Adrenal gland (tissue), 12 donors: ENCODE measurements around the gene PODXL. TPM values are rescaled to one million over a fixed set of nuclear protein-coding genes. Genes with fewer than 3 reads are reported as not detected.

Experiments
- DNase-seq, 7 donors: peaks; one replicate each; pipeline ENCODE4 v3.0.0-alpha.2; 2019 to 2020
- H3K27ac ChIP-seq, 5 donors: fragments of 200-600 bp; sonication (generic) in 4 of 5; 1 replicate in 3 of 5; 2 replicates in 2 of 5; pipeline versions ENCODE4 v1.5.1 to v1.8.0; 2016 to 2020; ENCODE audit warnings: mild to moderate bottlenecking in 1 of 5
- H3K27me3 ChIP-seq: fragments of 200-600 bp; 2 replicates; pipeline ENCODE4 v1.8.0; 2021
- H3K36me3 ChIP-seq, 2 donors: fragments of 200-600 bp; replicated peaks in 1 of 2; 1 replicate in 1 of 2; 2 replicates in 1 of 2; pipeline versions ENCODE4 v1.5.1 to v1.8.0; 2018 to 2022
- H3K4me1 ChIP-seq, 2 donors: fragments of 200-600 bp; replicated peaks in 1 of 2; 1 replicate in 1 of 2; 2 replicates in 1 of 2; pipeline versions ENCODE4 v1.5.1 to v1.8.0; 2018 to 2021
- H3K4me3 ChIP-seq, 4 donors: fragments of 200-600 bp; sonication (generic) in 3 of 4; one replicate each; pipeline ENCODE4 v1.5.1; 2016 to 2018
- H3K9me3 ChIP-seq, 3 donors: fragments of 200-600 bp; sonication (generic) in 1 of 3; replicated peaks in 1 of 3; 1 replicate in 2 of 3; 2 replicates in 1 of 3; pipeline versions ENCODE4 v1.5.1 to v1.8.0; 2016 to 2021
- POLR2A ChIP-seq, 2 donors: fragments of 450-650 bp; IDR thresholded peaks; one replicate each; pipeline ENCODE4 v1.6.1; 2017; ENCODE audit warnings: antibody characterized with exemption in 2 of 2, mild to moderate bottlenecking in 2 of 2, moderate library complexity in 1 of 2
- WGBS, 4 donors: extraction: QIAGEN DNeasy Blood & Tissue Kit in 2 of 4; methylation state at CpG; one replicate each; pipeline versions ENCODE4 v1.1.5 to v1.1.7; 2013 to 2017; 5-methylcytosine and 5-hydroxymethylcytosine counted together
- intact Hi-C, 2 donors: fragments of 100-400 bp; cut with DNase I; formaldehyde crosslinking; loops; one replicate each; pipeline versions ENCODE4 v1.14.1 to v1.15.0; 2022 to 2023
- polyA plus RNA-seq, 3 donors: library from polyadenylated mRNA; stranded (reverse); fragments of 200-250 nt in 2 of 3; fragments of 350-450 nt in 1 of 3; fragmentation: Illumina TruSeq in 1 of 3; extraction: RNeasy Lipid Tissue Mini Kit (QIAGEN cat#74804) in 1 of 3; gene quantifications; one replicate each; pipeline ENCODE4 v1.2.3, GENCODE V29; 2013 to 2014
- total RNA-seq, 9 donors: library from RNA; depleted of rRNA in 4 of 9; stranded (reverse); fragments of >200 nt in 4 of 9; fragments of 120-200 nt in 1 of 9; fragmentation: NEBNext Ultra II Directional in 1 of 9; extraction: Animal tissue kit (Norgen Biotek cat#: 25700) in 1 of 9; gene quantifications; one replicate each; pipeline versions ENCODE4 v1.1.0 to v1.2.4, GENCODE V29; 2013 to 2023
- TF ChIP-seq, protein P1 (sequence below), 6 experiments: fragments of 450-650 bp in 4 of 6; fragments of 200-600 bp in 2 of 6; sonication (generic) in 1 of 6; IDR thresholded peaks; 1 replicate in 5 of 6; 2 replicates in 1 of 6; pipeline versions ENCODE4 v1.5.1 to v1.8.0; 2016 to 2021; ENCODE audit warnings: antibody characterized with exemption in 6 of 6, mild to moderate bottlenecking in 2 of 6, moderate library complexity in 1 of 6
- donor health status: healthy with polysubstance abuse.
- donor health status: Bipolar disorder and iron deficiency.
- donor health status: DM: yes; HTN: yes; CAD: no.
- donor health status: DM: no; HTN: no; CAD: no.
- donor health status: DM: no; HTN: no; CAD: no.
- donor health status: DM: yes; HTN: yes; CAD: no.

Gene PODXL
- total and polyA plus RNA-seq, 12 donors, result 7.0 to 99.6 (median 35.6) TPM

DNA sequence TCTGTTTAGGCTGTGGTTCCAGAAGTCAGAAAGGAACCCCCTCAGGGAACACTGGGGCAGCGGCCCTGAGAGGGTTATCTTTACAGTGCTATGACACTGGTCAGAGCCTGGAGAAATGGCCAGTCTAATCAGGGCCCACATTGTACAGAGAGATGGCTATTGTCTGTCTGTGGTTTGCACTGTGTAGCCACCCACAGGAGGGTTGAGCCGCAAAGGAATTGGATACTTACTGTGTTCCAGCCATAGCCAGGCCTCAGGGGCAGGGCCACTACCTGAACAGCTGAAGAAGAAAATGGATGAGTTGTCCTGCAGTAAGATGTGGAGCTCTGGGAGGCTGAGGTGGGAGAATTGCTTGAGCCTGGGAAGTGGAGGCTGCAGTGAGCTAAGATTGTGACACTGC, 47.5 kb upstream of the PODXL start:
- 89 to 97% (median 93%) methylated on average over 2 of the region's 2 CpGs for WGBS, 4 donors
- DNase-seq, result no peak
- no peaks in the 10 kb centered on the region for H3K36me3 ChIP-seq
- H3K27me3 ChIP-seq, result peaks cover 6% of the 10 kb centered on the region
- no peak overlapping the region for H3K4me3 ChIP-seq
- TF ChIP-seq, protein P1, sequence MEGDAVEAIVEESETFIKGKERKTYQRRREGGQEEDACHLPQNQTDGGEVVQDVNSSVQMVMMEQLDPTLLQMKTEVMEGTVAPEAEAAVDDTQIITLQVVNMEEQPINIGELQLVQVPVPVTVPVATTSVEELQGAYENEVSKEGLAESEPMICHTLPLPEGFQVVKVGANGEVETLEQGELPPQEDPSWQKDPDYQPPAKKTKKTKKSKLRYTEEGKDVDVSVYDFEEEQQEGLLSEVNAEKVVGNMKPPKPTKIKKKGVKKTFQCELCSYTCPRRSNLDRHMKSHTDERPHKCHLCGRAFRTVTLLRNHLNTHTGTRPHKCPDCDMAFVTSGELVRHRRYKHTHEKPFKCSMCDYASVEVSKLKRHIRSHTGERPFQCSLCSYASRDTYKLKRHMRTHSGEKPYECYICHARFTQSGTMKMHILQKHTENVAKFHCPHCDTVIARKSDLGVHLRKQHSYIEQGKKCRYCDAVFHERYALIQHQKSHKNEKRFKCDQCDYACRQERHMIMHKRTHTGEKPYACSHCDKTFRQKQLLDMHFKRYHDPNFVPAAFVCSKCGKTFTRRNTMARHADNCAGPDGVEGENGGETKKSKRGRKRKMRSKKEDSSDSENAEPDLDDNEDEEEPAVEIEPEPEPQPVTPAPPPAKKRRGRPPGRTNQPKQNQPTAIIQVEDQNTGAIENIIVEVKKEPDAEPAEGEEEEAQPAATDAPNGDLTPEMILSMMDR (IDR thresholded peaks at IDR 0.05), result no peak
- no peak for TF ChIP-seq POLR2A (IDR thresholded peaks at IDR 0.05)
- H3K9me3 ChIP-seq, result no peaks in the 10 kb centered on the region
- H3K27ac ChIP-seq, result no peak overlapping the region
- intact Hi-C loops, result no loop called here
- H3K4me1 ChIP-seq, result no peaks in the 10 kb centered on the region

DNA sequence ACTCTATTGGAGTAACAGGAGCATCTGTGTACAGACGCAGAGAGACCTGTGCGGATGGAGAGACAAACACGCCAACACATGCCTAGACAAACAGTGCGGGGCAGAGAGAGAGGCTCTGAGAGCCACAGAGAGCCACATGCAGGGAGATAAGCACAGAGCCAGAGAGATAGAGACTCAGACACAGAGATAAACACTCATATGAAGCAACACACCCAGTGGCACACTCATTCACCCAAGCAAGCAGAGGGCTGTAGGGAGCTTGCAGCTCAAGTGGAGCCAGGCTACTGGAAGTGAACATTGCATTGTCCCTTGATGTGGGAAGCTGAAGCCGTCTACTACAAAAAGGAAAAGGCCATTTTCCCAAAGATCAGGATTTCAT, 46.6 kb upstream of the PODXL start:
- Histone ChIP-seq H3K4me3 (no peak overlapping the region), H3K27ac (no peak overlapping the region), H3K4me1 (no peaks in the 10 kb centered on the region), H3K9me3 (no peaks in the 10 kb centered on the region), H3K27me3 (peaks cover 6% of the 10 kb centered on the region), H3K36me3 (no peaks in the 10 kb centered on the region)
- no peak for DNase-seq
- intact Hi-C loops, result no loop called here
- WGBS, 4 donors, result 66 to 79% (median 69%) methylated on average over 5 of the region's 5 CpGs
- TF ChIP-seq, protein P1 (IDR thresholded peaks at IDR 0.05), result no peak
- no peak for TF ChIP-seq POLR2A (IDR thresholded peaks at IDR 0.05)

DNA sequence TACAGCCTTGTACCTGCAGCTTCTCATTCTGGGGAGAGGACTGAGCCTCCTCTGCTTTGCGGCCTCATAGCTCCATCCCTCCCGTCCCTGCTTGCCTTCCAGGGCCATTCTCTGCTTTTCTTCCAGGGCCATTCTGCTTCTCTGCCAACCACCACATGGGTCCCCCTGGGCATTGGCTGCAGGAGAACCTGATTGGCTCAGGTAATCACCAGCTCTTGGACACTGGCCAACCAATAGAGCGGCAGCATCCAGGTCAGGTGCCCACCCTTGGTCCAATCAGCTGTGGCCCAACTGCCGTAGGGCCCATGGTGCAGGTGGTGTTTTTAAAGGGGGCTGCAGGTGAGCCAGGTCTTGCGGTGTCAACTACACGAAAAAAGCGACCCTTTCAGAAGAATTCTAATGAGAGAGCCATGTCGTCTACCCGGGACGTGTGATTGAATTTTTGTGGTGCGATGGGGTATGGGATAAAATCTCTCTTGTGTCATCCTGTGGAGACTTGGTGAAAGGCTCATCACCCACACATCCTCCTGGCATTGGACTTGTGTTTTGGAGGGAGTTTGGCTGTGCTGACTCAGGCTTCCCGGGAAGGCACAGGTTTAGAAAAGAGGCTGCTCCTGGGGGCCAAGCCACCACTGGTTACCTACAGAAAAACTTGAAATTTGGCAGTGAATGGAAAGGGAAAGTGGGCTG, 46.0 kb upstream of the PODXL start:
- no peaks in the 10 kb centered on the region for H3K4me1 ChIP-seq
- H3K36me3 ChIP-seq, result no peaks in the 10 kb centered on the region
- intact Hi-C loops, result no loop called here
- WGBS, 4 donors, result 82 to 94% (median 88%) methylated on average over 7 to 12 of the region's 12 CpGs
- no peak overlapping the region for H3K4me3 ChIP-seq
- no peak overlapping the region for H3K27ac ChIP-seq
- H3K27me3 ChIP-seq, result peaks cover 6% of the 10 kb centered on the region
- TF ChIP-seq POLR2A (IDR thresholded peaks at IDR 0.05), result no peak
- TF ChIP-seq, protein P1 (IDR thresholded peaks at IDR 0.05), result no peak
- H3K9me3 ChIP-seq, result no peaks in the 10 kb centered on the region
- DNase-seq, result no peak

DNA sequence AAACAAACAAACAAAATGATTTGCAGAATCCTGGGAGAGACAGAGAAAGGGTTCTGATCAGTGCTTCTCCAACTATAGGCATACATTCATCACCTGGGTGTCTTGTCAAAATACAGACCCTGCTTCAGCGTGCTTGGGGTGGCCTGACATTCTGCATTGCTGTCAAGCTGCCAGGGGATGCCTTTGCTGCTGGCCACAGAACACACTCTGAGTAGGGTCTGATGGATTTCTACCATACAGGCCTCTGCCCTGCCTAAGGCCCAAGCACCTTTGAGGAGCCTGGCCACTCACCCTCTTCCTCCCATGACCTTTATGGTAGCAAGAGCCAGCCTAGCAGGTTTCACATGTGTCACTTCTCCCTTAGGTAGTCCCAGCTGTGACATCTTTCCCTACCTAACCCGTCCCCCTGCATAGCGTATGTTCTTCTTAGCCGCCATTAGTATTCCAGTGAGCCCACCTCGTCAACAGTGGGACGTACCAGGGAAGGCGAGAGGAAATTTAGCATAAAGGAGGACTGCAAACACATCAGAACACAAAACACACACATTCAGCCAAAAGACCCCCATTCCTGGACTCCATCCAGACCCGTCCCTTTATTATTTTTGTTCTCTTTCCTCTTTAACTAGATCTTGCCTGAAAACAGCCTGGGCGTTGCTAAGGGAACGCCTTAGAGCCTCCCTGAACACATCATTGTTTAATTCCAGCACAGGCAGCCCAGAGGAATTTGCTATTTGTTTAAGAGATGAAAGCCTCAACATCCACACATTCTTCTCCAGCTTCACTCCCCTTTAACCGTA, 43.9 kb upstream of the PODXL start:
- 84 to 92% (median 84%) methylated on average over 10 to 11 of the region's 11 CpGs for WGBS, 4 donors
- TF ChIP-seq POLR2A (IDR thresholded peaks at IDR 0.05), result no peak
- TF ChIP-seq, protein P1 (IDR thresholded peaks at IDR 0.05), result no peak
- intact Hi-C loops, result no loop called here

More for the DNA sequence above, 43.9 kb upstream of the PODXL start:
- H3K4me1 ChIP-seq, result no peaks in the 10 kb centered on the region
- no peaks in the 10 kb centered on the region for H3K36me3 ChIP-seq
- H3K27ac ChIP-seq, result no peak overlapping the region
- H3K27me3 ChIP-seq, result peaks cover under 1% of the 10 kb centered on the region
- DNase-seq, result no peak
- no peaks in the 10 kb centered on the region for H3K9me3 ChIP-seq
- no peak overlapping the region for H3K4me3 ChIP-seq
